Chondrocyte (in vitro differentiated cells): Measurements from ENCODE around the gene ADGRL3. TPM values are rescaled to one million over a fixed set of nuclear protein-coding genes. Genes with fewer than 3 reads are reported as not detected.

Experiments used
- DNase-seq: peaks from one replicate; pipeline ENCODE4 v3.0.0; 2021; ENCODE audit warnings: mixed read lengths, low spot score
- H3K27ac Mint-ChIP-seq: one replicate; pipeline ENCODE4 v1.8.0; 2021; ENCODE audit warnings: mild to moderate bottlenecking, moderate library complexity, mixed read lengths; ENCODE audit not compliant: unreplicated experiment
- H3K27me3 Mint-ChIP-seq: 2 replicates; pipeline ENCODE4 v1.8.0; 2021; ENCODE audit warnings: low read depth, mixed read lengths
- H3K36me3 Mint-ChIP-seq: 2 replicates; pipeline ENCODE4 v1.8.0; 2021; ENCODE audit warnings: low read depth, mixed read lengths
- H3K4me1 Mint-ChIP-seq: 2 replicates; pipeline ENCODE4 v1.8.0; 2021; ENCODE audit warnings: low read depth, mild to moderate bottlenecking, mixed read lengths
- H3K4me3 Mint-ChIP-seq: one replicate; pipeline ENCODE4 v1.8.0; 2021; ENCODE audit warnings: mild to moderate bottlenecking, moderate library complexity, mixed read lengths; ENCODE audit not compliant: unreplicated experiment
- H3K9me3 Mint-ChIP-seq: 2 replicates; pipeline ENCODE4 v1.8.0; 2021; ENCODE audit warnings: low read depth, mixed read lengths
- CTCF ChIP-seq: fragments of 200-600 bp; sonication (generic); IDR thresholded peaks from 2 replicates; pipeline ENCODE4 v1.5.0; 2021; ENCODE audit warnings: antibody characterized with exemption, mild to moderate bottlenecking, moderate library complexity
- total RNA-seq: library from RNA; stranded (reverse); gene quantifications from 3 replicates; pipeline ENCODE4 v1.2.1, GENCODE V29; 2021

The ADGRL3 gene
- total RNA-seq, 1 donor from 2014 or later = 11.6 TPM

- TF ChIP-seq CTCF = no peak
- Mint-ChIP-seq H3K27me3 (no peaks in the 10 kb centered on the region), H3K9me3 (no peaks in the 10 kb centered on the region), H3K4me3 (no peak overlapping the region), H3K36me3 (no peaks in the 10 kb centered on the region), H3K27ac (no peak overlapping the region), H3K4me1 (no peaks in the 10 kb centered on the region)
- DNase-seq = no peak
Observed at GRCh38 chr4:61921920-61922319, 721.8 kb downstream of the ADGRL3 start.

GRCh38 chr4:61922766-61923165, 722.6 kb downstream of the ADGRL3 start:
- no peak overlapping the region for H3K27ac Mint-ChIP-seq
- no peaks in the 10 kb centered on the region for H3K4me1 Mint-ChIP-seq
- no peak overlapping the region for H3K4me3 Mint-ChIP-seq
- no peak for DNase-seq
- no peaks in the 10 kb centered on the region for H3K27me3 Mint-ChIP-seq
- no peaks in the 10 kb centered on the region for H3K36me3 Mint-ChIP-seq
- no peak for TF ChIP-seq CTCF
- H3K9me3 Mint-ChIP-seq = no peaks in the 10 kb centered on the region

GRCh38 chr4:61923179-61923578, 723.1 kb downstream of the ADGRL3 start:
- Mint-ChIP-seq H3K4me1 (no peaks in the 10 kb centered on the region), H3K27ac (no peak overlapping the region), H3K27me3 (no peaks in the 10 kb centered on the region), H3K36me3 (no peaks in the 10 kb centered on the region), H3K4me3 (no peak overlapping the region), H3K9me3 (no peaks in the 10 kb centered on the region)
- DNase-seq = no peak
- TF ChIP-seq CTCF = no peak

DNA sequence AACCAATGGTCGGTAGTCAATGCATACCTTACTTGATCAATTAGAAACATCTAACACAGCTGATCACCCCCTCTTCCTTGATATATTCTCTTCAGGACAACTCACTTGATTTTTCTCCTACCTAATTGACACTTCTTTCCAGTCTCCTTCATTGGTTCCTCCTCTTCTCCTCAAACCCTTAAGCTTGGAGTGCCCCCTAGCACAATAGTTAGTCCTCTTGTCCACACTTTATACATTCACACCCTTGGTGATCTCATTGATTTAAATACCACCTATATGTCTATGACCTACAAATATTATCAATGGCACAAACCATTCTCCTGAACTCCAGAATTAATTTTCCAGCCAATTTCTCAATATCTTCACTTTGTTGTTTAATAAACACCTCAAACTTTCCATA, 724.0 kb downstream of the ADGRL3 start:
- H3K27ac Mint-ChIP-seq = no peak overlapping the region
- H3K4me1 Mint-ChIP-seq = no peaks in the 10 kb centered on the region
- no peaks in the 10 kb centered on the region for H3K9me3 Mint-ChIP-seq
- H3K27me3 Mint-ChIP-seq = no peaks in the 10 kb centered on the region
- H3K36me3 Mint-ChIP-seq = no peaks in the 10 kb centered on the region
- no peak overlapping the region for H3K4me3 Mint-ChIP-seq
- no peak for DNase-seq
- TF ChIP-seq CTCF = no peak

DNA sequence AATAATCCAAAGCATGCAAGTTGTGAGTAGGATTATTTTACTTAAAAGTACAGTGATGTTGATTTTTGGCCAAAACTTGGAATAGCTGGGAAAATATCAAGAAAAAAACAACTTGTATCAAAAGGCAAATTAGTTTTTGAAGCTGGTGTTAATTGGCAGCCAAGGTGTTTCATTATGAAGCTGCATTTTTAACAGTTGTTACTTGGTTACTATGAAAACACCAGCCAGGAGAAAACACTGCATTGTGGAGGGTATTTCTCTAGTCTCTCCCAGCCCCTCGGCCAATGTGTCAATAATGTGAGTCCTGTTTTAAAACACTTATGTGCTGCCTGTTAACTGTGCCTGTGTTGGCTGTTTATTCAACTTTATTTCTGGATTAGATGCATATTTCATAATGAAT, 733.4 kb downstream of the ADGRL3 start:
- Mint-ChIP-seq H3K27ac (no peak overlapping the region), H3K4me1 (no peaks in the 10 kb centered on the region), H3K4me3 (no peak overlapping the region), H3K36me3 (no peaks in the 10 kb centered on the region), H3K27me3 (no peaks in the 10 kb centered on the region), H3K9me3 (no peaks in the 10 kb centered on the region)
- no peak for DNase-seq
- no peak for TF ChIP-seq CTCF
